DOHH2 (cell line): Measurements from ENCODE around the gene ALOXE3.
"Not testable (repeated sequence)": the region's sequence is repeated elsewhere in the genome, so short reads cannot be mapped to it uniquely, and the experiment has no call there.

Experiments used
- H3F3A ChIP-seq: fragments of 200-600 bp; sonication (generic), shearing (Covaris generic); 2 replicates; pipeline ENCODE4 v1.6.0; 2016; ENCODE audit warnings: antibody characterized with exemption, mild to moderate bottlenecking; ENCODE audit not compliant: control insufficient read depth, insufficient read depth
- H3K27ac ChIP-seq: fragments of 200-600 bp; sonication (generic); 2 replicates; pipeline ENCODE4 v1.5.1; 2014; ENCODE audit warnings: low read depth, mild to moderate bottlenecking, low read length, moderate library complexity
- H3K27me3 ChIP-seq: fragments of 200-600 bp; sonication (generic); 2 replicates; pipeline ENCODE4 v1.6.1; 2014; ENCODE audit warnings: mild to moderate bottlenecking, low read length, mixed read lengths; ENCODE audit not compliant: control insufficient read depth
- H3K36me3 ChIP-seq: fragments of 200-600 bp; sonication (generic); 2 replicates; pipeline ENCODE4 v1.6.1; 2014; ENCODE audit warnings: mild to moderate bottlenecking, low read length, moderate library complexity, mixed read lengths; ENCODE audit not compliant: control insufficient read depth
- H3K4me1 ChIP-seq: fragments of 200-600 bp; sonication (generic); 2 replicates; pipeline ENCODE4 v1.6.1; 2014; ENCODE audit warnings: mild to moderate bottlenecking, low read length, mixed read lengths; ENCODE audit not compliant: control insufficient read depth
- H3K4me2 ChIP-seq: fragments of 200-600 bp; sonication (generic); 2 replicates; pipeline ENCODE4 v1.6.0; 2014; ENCODE audit warnings: mild to moderate bottlenecking, low read length, moderate library complexity
- H3K4me3 ChIP-seq: fragments of 200-600 bp; sonication (generic); 2 replicates; pipeline ENCODE4 v1.5.1; 2014; ENCODE audit warnings: mild to moderate bottlenecking, low read length, mixed read lengths
- H3K79me2 ChIP-seq: fragments of 200-600 bp; sonication (generic); 2 replicates; pipeline ENCODE4 v1.6.1; 2014; ENCODE audit warnings: mild to moderate bottlenecking, low read length, mixed read lengths; ENCODE audit not compliant: control insufficient read depth
- H3K9me2 ChIP-seq: fragments of 200-600 bp; sonication (generic); replicated peaks from 2 replicates; pipeline ENCODE4 v1.6.1; 2014; ENCODE audit warnings: mild to moderate bottlenecking, low read length, mixed read lengths; ENCODE audit not compliant: control insufficient read depth
- H3K9me3 ChIP-seq: fragments of 200-600 bp; sonication (generic); 2 replicates; pipeline ENCODE4 v1.6.1; 2014; ENCODE audit warnings: antibody characterized with exemption, low read length, mixed read lengths; ENCODE audit not compliant: control insufficient read depth, insufficient read depth
- H4K20me1 ChIP-seq: fragments of 200-600 bp; sonication (generic); 2 replicates; pipeline ENCODE4 v1.6.0; 2014; ENCODE audit warnings: low read depth, mild to moderate bottlenecking, antibody characterized with exemption, low read length, moderate library complexity; ENCODE audit not compliant: control insufficient read depth, insufficient read depth
- CTCF ChIP-seq: fragments of 200-600 bp; sonication (generic); IDR thresholded peaks from one replicate; pipeline ENCODE4 v1.5.1; 2014; ENCODE audit warnings: antibody characterized with exemption, mild to moderate bottlenecking, low read depth, low read length; ENCODE audit not compliant: poor library complexity, severe bottlenecking
- EZH2phosphoT487 ChIP-seq: fragments of 200-600 bp; sonication (generic); IDR thresholded peaks from 2 replicates; pipeline ENCODE4 v1.6.1; 2017; ENCODE audit warnings: borderline replicate concordance, mild to moderate bottlenecking, antibody characterized with exemption, low read length, moderate library complexity, mixed read lengths

The ALOXE3 gene

GRCh38 chr17:8079291-8080207, 38.8 kb downstream of the ALOXE3 start:
- peak; percentile 74 for TF ChIP-seq CTCF
- no peak for TF ChIP-seq EZH2phosphoT487
- no peak overlapping the region for H3K27ac ChIP-seq
- H3K9me2 ChIP-seq: no peaks in the 10 kb centered on the region
- peak overlapping the region; percentile 91 for H3K4me2 ChIP-seq
- no peaks in the 10 kb centered on the region for H3K9me3 ChIP-seq
- peaks cover 15% of the 10 kb centered on the region for H3K27me3 ChIP-seq
- peaks cover 13% of the 10 kb centered on the region for H3K4me1 ChIP-seq
- no peaks in the 10 kb centered on the region for H4K20me1 ChIP-seq
- no peaks in the 10 kb centered on the region for H3K79me2 ChIP-seq
- H3K36me3 ChIP-seq: no peaks in the 10 kb centered on the region
- no peaks in the 10 kb centered on the region for H3F3A ChIP-seq
- peak overlapping the region; percentile 79 for H3K4me3 ChIP-seq

- not testable (repeated sequence) for H3K4me3 ChIP-seq, H4K20me1 ChIP-seq, H3K4me2 ChIP-seq, H3K36me3 ChIP-seq, H3K27ac ChIP-seq, H3K9me3 ChIP-seq, H3F3A ChIP-seq, H3K9me2 ChIP-seq, H3K79me2 ChIP-seq
- Histone ChIP-seq H3K4me1 (peaks cover 19% of the 10 kb centered on the region), H3K27me3 (peaks cover 28% of the 10 kb centered on the region)
Measured at GRCh38 chr17:8077939-8078338, 40.4 kb downstream of the ALOXE3 start.

- no peaks in the 10 kb centered on the region for H4K20me1 ChIP-seq
- H3K27me3 ChIP-seq: peaks cover 37% of the 10 kb centered on the region
- H3K9me2 ChIP-seq: no peaks in the 10 kb centered on the region
Measured at GRCh38 chr17:8076502-8077266, 41.6 kb downstream of the ALOXE3 start.

More at GRCh38 chr17:8076502-8077266, 41.6 kb downstream of the ALOXE3 start:
- Histone ChIP-seq H3K9me3 (no peaks in the 10 kb centered on the region), H3K4me1 (peaks cover 19% of the 10 kb centered on the region), H3K4me3 (no peak overlapping the region), H3K4me2 (no peak overlapping the region), H3K79me2 (no peaks in the 10 kb centered on the region), H3F3A (no peaks in the 10 kb centered on the region), H3K36me3 (no peaks in the 10 kb centered on the region), H3K27ac (no peak overlapping the region)
- TF ChIP-seq CTCF: no peak
- no peak for TF ChIP-seq EZH2phosphoT487
